ENCODE measurements around the gene GALNT1. TPM values are rescaled to one million over a fixed set of nuclear protein-coding genes. Genes with fewer than 3 reads are reported as not detected.

GALNT1 gene
- total RNA-seq, 1 experiment from 2014 or later, result 5.4 TPM

GRCh38 chr18:35756506-35757117 is 175.1 kb downstream of the GALNT1 start:
- DNase-seq (ENCODE audit: low spot score), result peak; percentile 55

Other genes starting within 250 kb of the GALNT1 start
- 9.3 and 9.7 TPM in 2 replicates for gene ZNF24, start 237.3 kb upstream of the GALNT1 start, total RNA-seq (2014; rRNA removed; shearing (Covaris generic))
- gene ZNF396, start 204.4 kb upstream of the GALNT1 start, total RNA-seq (2014; rRNA removed; shearing (Covaris generic)), result 0.03 TPM in 1 of 2 replicates, not detected in the other
- 5.1 TPM in 2 replicates for gene INO80C, start 83.8 kb upstream of the GALNT1 start, total RNA-seq (2014; rRNA removed; shearing (Covaris generic))

Data from HT-29 (cell line).